HepG2 (cell line): Measurements from ENCODE around the gene ITPR1. TPM values are rescaled to one million over a fixed set of nuclear protein-coding genes. Genes with fewer than 3 reads are reported as not detected.

Source experiments
- GZF1 ChIP-seq: sonication (generic); formaldehyde crosslinking; IDR thresholded peaks from 2 replicates; pipeline ENCODE4 v1.5.1; 2020; ENCODE audit warnings: mild to moderate bottlenecking, missing genetic modification reagents
- HNF4A ChIP-seq: sonication (generic); formaldehyde crosslinking; IDR thresholded peaks from 2 replicates; pipeline ENCODE4 v1.4.0; 2020; ENCODE audit warnings: missing genetic modification reagents
- KLF16 ChIP-seq, 2 experiments: sonication (generic) in 1 of 2; formaldehyde crosslinking in 1 of 2; IDR thresholded peaks; 2 replicates each; pipeline versions ENCODE4 v1.6.1 to v1.8.0; 2016 to 2023; ENCODE audit warnings: missing genetic modification reagents in 2 of 2, missing compliant biosample characterization in 1 of 2
- NR2F2 ChIP-seq: IDR thresholded peaks from 2 replicates; pipeline ENCODE4 v1.6.1; 2012; ENCODE audit warnings: low read depth, inconsistent platforms, borderline replicate concordance
- NRL ChIP-seq: sonication (generic); formaldehyde crosslinking; IDR thresholded peaks from 2 replicates; pipeline ENCODE4 v1.5.0; 2020; ENCODE audit warnings: missing genetic modification reagents, mild to moderate bottlenecking, moderate library complexity, borderline replicate concordance
- REL ChIP-seq: sonication (generic); formaldehyde crosslinking; conservative IDR thresholded peaks from 2 replicates; pipeline ENCODE4 v1.8.0; 2022; ENCODE audit warnings: mild to moderate bottlenecking, missing genetic modification reagents, moderate library complexity
- SRSF1 ChIP-seq: fragments of 200-400 bp; formaldehyde crosslinking; optimal IDR thresholded peaks from 2 replicates; pipeline ENCODE3; 2017; ENCODE audit warnings: mild to moderate bottlenecking, low read depth, low read length, moderate library complexity
- SSRP1 ChIP-seq: IDR thresholded peaks from 2 replicates; pipeline ENCODE4 v1.6.1; 2016; ENCODE audit warnings: control low read depth
- TIGD3 ChIP-seq: sonication (generic); formaldehyde crosslinking; IDR thresholded peaks from 2 replicates; pipeline ENCODE4 v1.5.1; 2020; ENCODE audit warnings: mild to moderate bottlenecking, missing genetic modification reagents, borderline replicate concordance
- WIZ ChIP-seq: sonication (generic); formaldehyde crosslinking; IDR thresholded peaks from 2 replicates; pipeline ENCODE4 v1.5.1; 2020; ENCODE audit warnings: mild to moderate bottlenecking, missing genetic modification reagents
- ZBTB33 ChIP-seq: sonication (generic); formaldehyde crosslinking; IDR thresholded peaks from 2 replicates; pipeline ENCODE4 v1.4.0; 2020; ENCODE audit warnings: missing genetic modification reagents
- ZHX1 ChIP-seq: sonication (generic); formaldehyde crosslinking; IDR thresholded peaks from 2 replicates; pipeline ENCODE4 v1.8.1; 2022; ENCODE audit warnings: low read depth, mild to moderate bottlenecking, missing genetic modification reagents
- ZNF251 ChIP-seq: sonication (generic); formaldehyde crosslinking; IDR thresholded peaks from 2 replicates; pipeline ENCODE4 v1.9.0; 2021; ENCODE audit warnings: mild to moderate bottlenecking, missing genetic modification reagents
- ZNF33B ChIP-seq: sonication (generic); formaldehyde crosslinking; IDR thresholded peaks from 2 replicates; pipeline ENCODE4 v1.5.1; 2020; ENCODE audit warnings: mild to moderate bottlenecking, missing genetic modification reagents
- ZNF512 ChIP-seq: sonication (generic); formaldehyde crosslinking; IDR thresholded peaks from 2 replicates; pipeline ENCODE4 v1.4.0; 2020; ENCODE audit warnings: mild to moderate bottlenecking, missing genetic modification reagents
- ZNF556 ChIP-seq: sonication (generic); formaldehyde crosslinking; IDR thresholded peaks from 2 replicates; pipeline ENCODE4 v1.4.0; 2020; ENCODE audit warnings: mild to moderate bottlenecking, missing genetic modification reagents, borderline replicate concordance
- ZNF570 ChIP-seq: sonication (generic); formaldehyde crosslinking; IDR thresholded peaks from 2 replicates; pipeline ENCODE4 v1.4.0; 2020; ENCODE audit warnings: mild to moderate bottlenecking, missing genetic modification reagents, borderline replicate concordance
- ZNF597 ChIP-seq: sonication (generic); formaldehyde crosslinking; IDR thresholded peaks from 2 replicates; pipeline ENCODE4 v1.5.0; 2020; ENCODE audit warnings: missing genetic modification reagents
- ZNF879 ChIP-seq: sonication (generic); formaldehyde crosslinking; IDR thresholded peaks from 2 replicates; pipeline ENCODE4 v1.8.1; 2023; ENCODE audit warnings: missing genetic modification reagents
- ZSCAN30 ChIP-seq: sonication (generic); formaldehyde crosslinking; IDR thresholded peaks from 2 replicates; pipeline ENCODE4 v1.5.0; 2020; ENCODE audit warnings: mild to moderate bottlenecking, missing genetic modification reagents
- ZSCAN9 ChIP-seq: IDR thresholded peaks from 2 replicates; pipeline ENCODE4 v1.6.1; 2016; ENCODE audit warnings: borderline replicate concordance
- polyA plus RNA-seq, 8 experiments: library from polyadenylated mRNA; depleted of rRNA in 3 of 8; stranded (reverse) in 7 of 8; unstranded in 1 of 8; fragments of >200 nt; fragmentation: Illumina TruSeq in 4 of 8; extraction: Trizol in 4 of 8; gene quantifications; 2 replicates each; pipeline versions ENCODE4 v1.2.1 to v1.2.3, GENCODE V29; 2011 to 2016; ENCODE audit warnings: low read depth in 4 of 8, missing spikeins in 1 of 8, mixed read lengths in 1 of 8; ENCODE audit not compliant: insufficient read depth in 1 of 8
- total RNA-seq, 5 experiments: library from RNA; depleted of rRNA; stranded (reverse); fragments of >200 nt; fragmentation: Illumina TruSeq; extraction: Trizol; gene quantifications; 2 replicates each; pipeline ENCODE4 v1.2.3, GENCODE V29; 2016; ENCODE audit warnings: low read depth in 1 of 5

The ITPR1 gene
- total and polyA plus RNA-seq, 2 of the 13 experiments (the other 11 are each of a cell fraction or from before 2014, with no cell fraction given), result 10.0 to 11.4 TPM

- TF ChIP-seq ZNF597 (CRISPR knock-in tag) (no peak), WIZ (CRISPR knock-in tag) (no peak), ZBTB33 (CRISPR knock-in tag) (peak; percentile 40; the same call in 1 of the 2 replicates), ZNF33B (CRISPR knock-in tag) (no peak), ZSCAN30 (CRISPR knock-in tag) (no peak), ZNF556 (no peak), REL (CRISPR knock-in tag) (no peak), ZNF570 (CRISPR knock-in tag) (no peak), HNF4A (no peak), KLF16 (CRISPR knock-in tag; IDR thresholded peaks at IDR 0.05) (peak in 1 of 2 experiments; percentile 66; a peak in 2 of 4 replicates), SSRP1 (CRISPR knock-in tag) (no peak), NRL (no peak), NR2F2 (no peak), ZNF879 (CRISPR knock-in tag) (no peak), SRSF1 (no peak), ZNF512 (CRISPR knock-in tag) (no peak), TIGD3 (CRISPR knock-in tag) (no peak), ZHX1 (CRISPR knock-in tag) (no peak), ZNF251 (no peak), ZSCAN9 (CRISPR knock-in tag) (peak; percentile 62; the same call in 1 of the 2 replicates), GZF1 (no peak)
These were observed 227.3 kb downstream of the ITPR1 start (continued) for GRCh38 chr3:4720316-4721075.
